ENCODE results near the gene PRR30.

PRR30 gene

GRCh38 chr2:27154488-27154887, 15.3 kb upstream of the PRR30 start:
- no peak for DNase-seq (ENCODE audit: low spot score)

- DNase-seq (ENCODE audit: low spot score), result no peak
Measured at GRCh38 chr2:27152796-27153464, 13.7 kb upstream of the PRR30 start.

GRCh38 chr2:27152102-27152795, 13.0 kb upstream of the PRR30 start:
- no peak for DNase-seq (ENCODE audit: low spot score)

- DNase-seq (ENCODE audit: low spot score), result no peak
Measured at GRCh38 chr2:27150639-27151230, 11.5 kb upstream of the PRR30 start.

GRCh38 chr2:27149570-27150405, 10.6 kb upstream of the PRR30 start:
- no peak for DNase-seq (ENCODE audit: low spot score)

GRCh38 chr2:27148801-27149439, 9.7 kb upstream of the PRR30 start, which contains the start of gene TCF23:
TCF23 (plus strand) TSS chr2:27149004; CDS start chr2:27149134, 130 bp downstream.
- no peak for DNase-seq (ENCODE audit: low spot score)

- no peak for DNase-seq (ENCODE audit: low spot score)
Measured at GRCh38 chr2:27147935-27148334, 8.7 kb upstream of the PRR30 start.

- no peak for DNase-seq (ENCODE audit: low spot score)
Measured at GRCh38 chr2:27145682-27146081, 6.5 kb upstream of the PRR30 start.

- DNase-seq (ENCODE audit: low spot score), result no peak
Measured at GRCh38 chr2:27143285-27143684, 4.1 kb upstream of the PRR30 start.

- DNase-seq (ENCODE audit: low spot score), result no peak
Measured at GRCh38 chr2:27138111-27138510, 1.1 kb downstream of the PRR30 start.

- no peak for DNase-seq (ENCODE audit: low spot score)
Measured at GRCh38 chr2:27137322-27137935, 1.8 kb downstream of the PRR30 start.

- no peak for DNase-seq (ENCODE audit: low spot score)
Measured at GRCh38 chr2:27136751-27137150, 2.5 kb downstream of the PRR30 start.

GRCh38 chr2:27135478-27135955, 3.7 kb downstream of the PRR30 start:
- DNase-seq (ENCODE audit: low spot score), result no peak

GRCh38 chr2:27134781-27135477, 4.3 kb downstream of the PRR30 start:
- peak; percentile 93 for DNase-seq (ENCODE audit: low spot score)

- DNase-seq (ENCODE audit: low spot score), result no peak
Measured at GRCh38 chr2:27133905-27134780, 5.1 kb downstream of the PRR30 start, which contains the start of gene PREB. PREB (minus strand) TSS chr2:27134636; CDS start chr2:27134421, 215 bp downstream.

GRCh38 chr2:27133195-27133875, 5.9 kb downstream of the PRR30 start:
- DNase-seq (ENCODE audit: low spot score), result no peak

- no peak for DNase-seq (ENCODE audit: low spot score)
Measured at GRCh38 chr2:27131429-27131828, 7.8 kb downstream of the PRR30 start.

- DNase-seq (ENCODE audit: low spot score), result no peak
Measured at GRCh38 chr2:27130396-27130795, 8.8 kb downstream of the PRR30 start.

Data from Ammon's horn (tissue), 1 donor.